Psoas muscle (tissue), 8 donors: Measurements from ENCODE around the gene SPRR2E. TPM values are rescaled to one million over a fixed set of nuclear protein-coding genes. Genes with fewer than 3 reads are reported as not detected.
"Not testable (repeated sequence)": the region's sequence is repeated elsewhere in the genome, so short reads cannot be mapped to it uniquely, and the experiment has no call there.

Source experiments
- ATAC-seq, 4 donors: fragments of 200-7000 bp; cut with Tn5 transposase; one replicate each; pipeline ENCODE4 v1.9.1; 2020; ENCODE audit warnings: moderate library complexity in 3 of 4, mild to moderate bottlenecking in 2 of 4
- DNase-seq, 2 donors: peaks; one replicate each; pipeline ENCODE4 v3.0.0-alpha.2; 2020
- H3K27ac ChIP-seq: fragments of 200-600 bp; one replicate; pipeline ENCODE4 v1.8.0; 2022
- H3K27me3 ChIP-seq, 3 donors: fragments of 200-600 bp in 1 of 3; one replicate each; pipeline versions ENCODE4 v1.6.1 to v1.8.0; 2013 to 2022; ENCODE audit warnings: low read length in 2 of 3, mild to moderate bottlenecking in 2 of 3, moderate library complexity in 1 of 3; ENCODE audit not compliant: insufficient read depth in 3 of 3
- H3K36me3 ChIP-seq, 2 donors: fragments of 200-600 bp in 1 of 2; one replicate each; pipeline versions ENCODE4 v1.6.1 to v1.8.0; 2013 to 2022; ENCODE audit warnings: low read depth in 1 of 2, mild to moderate bottlenecking in 1 of 2, moderate library complexity in 1 of 2; ENCODE audit not compliant: insufficient read depth in 1 of 2
- H3K4me1 ChIP-seq: fragments of 200-600 bp; one replicate; pipeline ENCODE4 v1.8.0; 2022
- H3K4me3 ChIP-seq: fragments of 200-600 bp; one replicate; pipeline ENCODE4 v1.8.0; 2022; ENCODE audit warnings: mild to moderate bottlenecking
- H3K9me3 ChIP-seq: fragments of 200-600 bp; one replicate; pipeline ENCODE4 v1.8.0; 2022
- CTCF ChIP-seq: fragments of 200-600 bp; IDR thresholded peaks from one replicate; pipeline ENCODE4 v1.8.0; 2022; ENCODE audit warnings: antibody characterized with exemption
- WGBS, 3 donors: extraction: QIAGEN DNeasy Blood & Tissue Kit; methylation state at CpG; one replicate each; pipeline versions ENCODE4 v1.1.6 to v1.1.7; 2013; 5-methylcytosine and 5-hydroxymethylcytosine counted together
- intact Hi-C, 2 donors: fragments of 100-400 bp; cut with DNase I; formaldehyde crosslinking; loops; one replicate each; pipeline versions ENCODE4 v1.11.0 to v1.14.2; 2022
- polyA plus RNA-seq, 3 donors: library from polyadenylated mRNA; stranded (reverse); fragments of 200-250 nt; gene quantifications; one replicate each; pipeline ENCODE4 v1.2.3, GENCODE V29; 2013
- total RNA-seq, 4 donors: library from RNA; stranded (reverse); fragmentation: NEBNext Ultra II Directional in 2 of 4; extraction: Animal tissue kit (Norgen Biotek cat#: 25700) in 2 of 4; gene quantifications; one replicate each; pipeline versions ENCODE4 v1.2.1 to v1.2.4, GENCODE V29; 2021 to 2023
- donor health status: healthy with polysubstance abuse.
- donor health status: DM: no; HTN: no; CAD: no; lungs with moderate emphysema.
- donor health status: Bipolar disorder and iron deficiency.
- donor health status: healthy.
- donor health status: DM: yes; HTN: yes; CAD: no.
- donor health status: DM: no; HTN: no; CAD: no.
- donor health status: DM: no; HTN: no; CAD: no.
- donor health status: DM: yes; HTN: yes; CAD: no.

SPRR2E gene
- total and polyA plus RNA-seq, 7 donors = 0.14 TPM; not detected in 6

- H3K27ac ChIP-seq = no peak overlapping the region
- H3K4me3 ChIP-seq = no peak overlapping the region
- TF ChIP-seq CTCF = no peak
- ATAC-seq (no peak), DNase-seq (no peak)
- no peaks in the 10 kb centered on the region for H3K36me3 ChIP-seq
- 49 to 57% (median 52%) methylated on average over 3 of the region's 3 CpGs for WGBS, 3 donors
- no peaks in the 10 kb centered on the region for H3K4me1 ChIP-seq
- intact Hi-C loops = no loop called here
- H3K27me3 ChIP-seq = no peaks in the 10 kb centered on the region
- H3K9me3 ChIP-seq = no peaks in the 10 kb centered on the region
These were observed 25.2 kb upstream of the SPRR2E start for GRCh38 chr1:153119491-153119971.

GRCh38 chr1:153115264-153115663 is 20.9 kb upstream of the SPRR2E start:
- H3K4me3 ChIP-seq, intact Hi-C loops, H3K4me1 ChIP-seq, H3K36me3 ChIP-seq, H3K9me3 ChIP-seq, H3K27me3 ChIP-seq, ATAC-seq, DNase-seq, H3K27ac ChIP-seq: not testable (repeated sequence)

GRCh38 chr1:153113416-153113815 is 19.1 kb upstream of the SPRR2E start, which contains the start of gene SPRR2F:
Gene SPRR2F, minus strand, starts transcription at chr1:153113516. Its CDS starts 783 bp downstream, at chr1:153112733.
- Histone ChIP-seq H3K27me3 (no peaks in the 10 kb centered on the region), H3K4me3 (no peak within 1 kb of the TSS), H3K4me1 (no peaks in the 10 kb centered on the region), H3K36me3 (no peaks in the 10 kb centered on the region), H3K9me3 (no peaks in the 10 kb centered on the region), H3K27ac (no peak within 1 kb of the TSS)
- ATAC-seq (no peak), DNase-seq (no peak)
- intact Hi-C loops = no loop called here
- 70 to 79% (median 77%) methylated on average over 3 of the region's 3 CpGs for WGBS, 3 donors
- TF ChIP-seq CTCF = no peak

- 58 to 78% (median 68%) methylated on average over 5 of the region's 5 CpGs for WGBS, 3 donors
- ATAC-seq, H3K27ac ChIP-seq, H3K4me1 ChIP-seq, H3K4me3 ChIP-seq, H3K36me3 ChIP-seq, intact Hi-C loops, H3K27me3 ChIP-seq, H3K9me3 ChIP-seq, DNase-seq: not testable (repeated sequence)
These were observed 18.1 kb upstream of the SPRR2E start for GRCh38 chr1:153112454-153112853.

GRCh38 chr1:153100245-153100644 is 5.9 kb upstream of the SPRR2E start:
- no peaks in the 10 kb centered on the region for H3K9me3 ChIP-seq
- no peaks in the 10 kb centered on the region for H3K4me1 ChIP-seq
- no peak for TF ChIP-seq CTCF
- H3K27ac ChIP-seq = no peak overlapping the region
- no peak for DNase-seq
- no peak overlapping the region for H3K4me3 ChIP-seq
- no peak for ATAC-seq
- H3K27me3 ChIP-seq = no peaks in the 10 kb centered on the region
- 89 to 93% (median 91%) methylated on average over 5 of the region's 5 CpGs for WGBS, 3 donors
- H3K36me3 ChIP-seq = no peaks in the 10 kb centered on the region
- intact Hi-C loops = no loop called here

- intact Hi-C loops = no loop called here
- WGBS, 3 donors = 87 to 92% (median 87%) methylated on average over 9 of the region's 9 CpGs
- Histone ChIP-seq H3K27me3 (no peaks in the 10 kb centered on the region), H3K27ac (no peak overlapping the region), H3K4me1 (no peaks in the 10 kb centered on the region), H3K36me3 (no peaks in the 10 kb centered on the region), H3K9me3 (no peaks in the 10 kb centered on the region), H3K4me3 (no peak overlapping the region)
- DNase-seq (no peak), ATAC-seq (no peak)
- TF ChIP-seq CTCF = no peak
These were observed 5.2 kb upstream of the SPRR2E start for GRCh38 chr1:153099461-153100045.
